NT2/D1 (cell line): Measurements from ENCODE around the gene FUT2.
A peak's percentile ranks its signal among the peaks of the same experiment; 100 is the strongest.

Source experiments
- DNase-seq: peaks from one replicate; pipeline ENCODE4 v3.0.0-alpha.2; 2011; ENCODE audit warnings: low read depth, low spot score
- H3K27me3 ChIP-seq: 2 replicates; pipeline ENCODE4 v1.6.0; 2011; ENCODE audit warnings: mild to moderate bottlenecking; ENCODE audit not compliant: insufficient read length, insufficient read depth
- H3K36me3 ChIP-seq: 2 replicates; pipeline ENCODE4 v1.6.1; 2011; ENCODE audit warnings: mild to moderate bottlenecking, low read length, mixed read lengths; ENCODE audit not compliant: insufficient read depth, insufficient read length
- H3K4me1 ChIP-seq: 2 replicates; pipeline ENCODE4 v1.5.1; 2011; ENCODE audit not compliant: insufficient read depth, insufficient read length
- H3K4me3 ChIP-seq: 2 replicates; pipeline ENCODE4 v1.5.1; 2011; ENCODE audit warnings: low read depth; ENCODE audit not compliant: insufficient read length
- H3K9ac ChIP-seq: 2 replicates; pipeline ENCODE4 v1.6.0; 2011; ENCODE audit warnings: low read depth; ENCODE audit not compliant: insufficient read length
- H3K9me3 ChIP-seq: 2 replicates; pipeline ENCODE4 v1.5.1; 2011; ENCODE audit warnings: mild to moderate bottlenecking, low read length; ENCODE audit not compliant: insufficient read depth
- SUZ12 ChIP-seq: IDR thresholded peaks from 2 replicates; pipeline ENCODE4 v1.6.1; 2011; ENCODE audit not compliant: insufficient read length, insufficient read depth; ENCODE audit errors: extremely low read depth
- YY1 ChIP-seq: IDR thresholded peaks from 2 replicates; pipeline ENCODE4 v1.6.1; 2011; ENCODE audit not compliant: insufficient read length, insufficient read depth
- ZNF274 ChIP-seq: IDR thresholded peaks from 2 replicates; pipeline ENCODE4 v1.6.1; 2011; ENCODE audit warnings: mild to moderate bottlenecking, low read depth, low read length

FUT2 gene

DNA sequence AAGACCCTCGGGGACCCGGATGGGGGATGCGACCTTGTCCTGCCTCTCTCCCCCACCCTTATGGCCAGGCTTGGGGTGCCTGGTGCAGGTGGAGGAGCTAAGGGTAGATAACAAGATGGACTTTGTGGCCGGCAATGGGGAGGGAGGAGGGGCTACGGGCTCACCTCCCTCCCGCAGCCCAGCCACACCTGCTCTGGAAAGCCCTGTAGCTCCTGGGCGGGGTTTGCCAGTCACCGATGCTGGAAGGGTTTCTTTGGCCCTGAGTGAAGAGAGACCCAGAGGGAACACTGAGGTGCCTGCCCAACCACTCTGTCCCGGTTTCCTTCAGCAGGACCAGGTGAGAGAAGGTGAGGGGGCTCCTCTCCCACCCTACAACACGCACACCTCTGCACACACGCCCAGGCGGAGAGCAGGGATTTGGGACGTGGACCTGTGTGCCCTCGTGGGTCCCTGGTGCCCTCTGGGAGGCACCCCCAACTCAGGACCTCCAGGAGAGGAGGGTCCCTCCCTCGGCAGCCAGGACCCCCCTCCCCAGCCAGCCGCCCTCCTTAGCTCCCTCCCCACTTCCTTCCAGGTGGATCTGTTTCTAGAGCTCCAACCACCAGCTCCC, at the start of gene FUT2:
Gene FUT2 (plus strand): TSS at position 229 of the 610 bp plus-strand sequence. CDS start 6,986 bp downstream, outside the sequence.
- Histone ChIP-seq H3K36me3 (no peaks in the 10 kb centered on the region), H3K27me3 (no peaks in the 10 kb centered on the region), H3K4me1 (peaks cover 5% of the 10 kb centered on the region), H3K9ac (peak within 1 kb of the TSS; percentile 76), H3K9me3 (no peaks in the 10 kb centered on the region), H3K4me3 (peak within 1 kb of the TSS; percentile 71)
- no peak for TF ChIP-seq ZNF274
- DNase-seq = no peak

DNA sequence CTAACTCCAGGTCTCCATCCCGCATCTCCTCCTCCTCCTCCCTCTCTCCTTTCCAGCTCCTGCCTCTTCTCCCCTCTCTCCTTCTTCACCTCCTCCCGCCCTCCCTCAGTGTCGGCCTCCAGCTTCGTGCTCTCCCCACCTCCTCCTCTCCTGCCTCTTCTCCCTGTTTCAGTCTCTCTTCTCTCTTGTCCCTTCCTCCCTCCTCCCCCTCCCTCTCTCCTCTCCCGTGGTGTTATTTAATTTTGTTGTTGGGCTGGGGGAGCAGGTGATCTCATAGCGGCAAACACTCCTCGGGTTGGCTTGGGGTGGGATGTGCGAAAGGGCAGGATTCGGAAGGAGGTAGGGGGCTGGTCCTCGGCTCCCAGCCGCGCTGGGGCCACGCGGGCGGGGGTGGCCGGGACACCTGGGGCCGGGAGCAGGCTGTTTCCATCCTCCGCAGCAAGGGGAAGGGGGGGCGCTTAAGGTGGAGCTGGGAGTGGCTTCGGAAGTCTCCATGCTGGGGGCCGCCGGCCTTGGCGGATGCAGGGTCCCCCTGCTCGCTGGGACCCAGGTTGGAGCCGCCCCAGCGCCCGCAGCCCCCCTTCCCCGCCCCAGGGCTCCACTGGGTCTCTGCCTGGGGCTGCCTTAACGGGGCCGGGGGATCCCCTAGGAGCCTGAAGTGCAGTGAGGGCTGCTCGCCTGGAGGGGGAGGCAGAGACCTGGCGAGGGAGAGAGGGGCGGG, 49.6 kb upstream of the FUT2 start, which contains the start of gene CA11:
Gene CA11 (minus strand): TSS at position 187 of the 721 bp plus-strand sequence. CDS start 555 bp downstream, outside the sequence.
- Histone ChIP-seq H3K4me1 (peaks cover 3% of the 10 kb centered on the region), H3K27me3 (no peaks in the 10 kb centered on the region), H3K9me3 (no peaks in the 10 kb centered on the region), H3K4me3 (peak within 1 kb of the TSS; percentile 65), H3K36me3 (no peaks in the 10 kb centered on the region), H3K9ac (peak within 1 kb of the TSS; percentile 83)
- DNase-seq = no peak
- no peak for TF ChIP-seq ZNF274
- no peak for TF ChIP-seq YY1
- no peak for TF ChIP-seq SUZ12

DNA sequence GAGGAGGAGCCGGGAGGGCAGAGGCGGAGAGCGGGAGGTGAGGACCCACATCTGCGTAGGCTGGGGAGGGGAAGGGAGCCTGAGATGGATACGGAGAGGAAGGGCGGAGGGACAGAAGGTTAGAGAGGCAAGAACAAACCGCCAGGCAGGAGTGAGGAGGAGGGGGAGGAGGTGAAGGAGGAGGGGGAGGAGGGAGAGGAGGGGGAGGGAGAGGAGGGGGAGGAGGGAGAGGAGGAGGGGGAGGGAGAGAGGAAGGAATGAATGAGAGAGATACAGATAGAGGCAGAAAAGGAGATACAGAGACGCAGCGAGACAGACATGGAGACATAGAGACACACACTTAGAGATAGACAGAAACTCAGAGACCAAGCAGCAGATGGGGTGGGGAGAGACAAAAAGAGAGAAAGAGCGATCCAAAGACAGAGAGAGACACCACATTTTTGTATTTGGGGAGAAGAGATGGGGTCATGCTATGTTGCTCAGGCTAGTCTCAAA, 49.0 kb upstream of the FUT2 start:
- H3K36me3 ChIP-seq = no peaks in the 10 kb centered on the region
- H3K9me3 ChIP-seq = no peaks in the 10 kb centered on the region
- DNase-seq = peak; percentile 85
- H3K9ac ChIP-seq = no peak overlapping the region
- peaks cover 3% of the 10 kb centered on the region for H3K4me1 ChIP-seq
- TF ChIP-seq YY1 = no peak
- no peak for TF ChIP-seq SUZ12
- TF ChIP-seq ZNF274 = no peak
- no peaks in the 10 kb centered on the region for H3K27me3 ChIP-seq
- H3K4me3 ChIP-seq = no peak overlapping the region

DNA sequence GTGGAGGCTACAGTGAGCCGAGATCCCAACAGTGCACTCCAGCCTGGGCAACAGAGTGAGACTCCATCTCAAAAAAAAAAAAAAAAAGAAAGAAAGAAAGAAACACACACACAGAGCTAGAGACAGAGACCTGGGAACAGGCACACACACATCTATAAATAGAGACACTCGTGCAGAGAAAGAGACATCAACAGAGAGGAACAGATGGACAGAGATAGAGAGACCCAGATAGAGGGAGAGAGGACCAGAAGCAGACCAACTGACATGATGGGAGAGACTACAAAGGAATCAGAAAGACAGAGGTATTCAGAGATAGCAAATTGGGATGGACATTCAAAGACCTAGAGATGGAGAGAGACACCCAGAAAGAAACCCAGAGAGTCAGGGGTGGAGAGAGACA, 47.6 kb upstream of the FUT2 start:
- H3K27me3 ChIP-seq = no peaks in the 10 kb centered on the region
- H3K9ac ChIP-seq = no peak overlapping the region
- H3K4me3 ChIP-seq = no peak overlapping the region
- TF ChIP-seq YY1 = no peak
- TF ChIP-seq SUZ12 = no peak
- TF ChIP-seq ZNF274 = no peak
- DNase-seq = no peak
- H3K4me1 ChIP-seq = peaks cover 7% of the 10 kb centered on the region
- H3K36me3 ChIP-seq = no peaks in the 10 kb centered on the region
- H3K9me3 ChIP-seq = no peaks in the 10 kb centered on the region

DNA sequence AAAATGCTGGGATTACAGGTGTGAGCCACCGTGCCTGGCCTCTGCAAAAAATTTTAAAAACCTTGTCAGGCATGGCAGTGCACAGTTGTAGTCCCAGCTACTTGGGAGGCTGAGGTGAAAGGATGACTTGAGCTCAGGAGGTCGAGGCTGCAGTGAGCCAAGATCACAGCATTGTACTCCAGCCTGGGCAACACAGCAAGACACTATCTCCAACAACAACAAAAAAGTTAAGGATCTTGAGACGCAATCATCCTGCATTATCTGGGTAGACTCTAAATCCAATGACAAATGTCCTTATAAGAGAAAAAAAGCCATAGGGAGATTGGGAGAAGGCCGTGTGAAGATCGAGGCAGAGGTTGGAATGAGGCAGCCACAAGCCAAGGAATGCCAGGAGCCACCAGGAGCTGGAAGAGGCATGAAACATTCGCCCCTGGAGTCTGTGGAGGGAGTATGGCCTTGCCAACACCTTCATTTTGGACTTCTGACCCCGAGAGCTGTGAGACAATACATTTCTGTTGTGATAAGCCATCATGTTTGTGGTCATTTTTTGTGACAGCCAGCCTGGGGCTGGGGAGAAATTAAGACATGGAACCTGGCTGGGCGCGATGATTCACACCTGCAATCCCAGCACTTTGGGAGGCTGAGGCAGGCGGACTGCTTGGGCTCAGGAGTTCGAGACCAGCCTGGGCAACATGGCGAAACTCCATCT, 44.6 kb upstream of the FUT2 start:
- Histone ChIP-seq H3K27me3 (no peaks in the 10 kb centered on the region), H3K4me1 (peaks cover 4% of the 10 kb centered on the region), H3K4me3 (no peak overlapping the region), H3K9me3 (no peaks in the 10 kb centered on the region), H3K36me3 (no peaks in the 10 kb centered on the region), H3K9ac (no peak overlapping the region)
- no peak for DNase-seq
- no peak for TF ChIP-seq YY1
- no peak for TF ChIP-seq ZNF274

DNA sequence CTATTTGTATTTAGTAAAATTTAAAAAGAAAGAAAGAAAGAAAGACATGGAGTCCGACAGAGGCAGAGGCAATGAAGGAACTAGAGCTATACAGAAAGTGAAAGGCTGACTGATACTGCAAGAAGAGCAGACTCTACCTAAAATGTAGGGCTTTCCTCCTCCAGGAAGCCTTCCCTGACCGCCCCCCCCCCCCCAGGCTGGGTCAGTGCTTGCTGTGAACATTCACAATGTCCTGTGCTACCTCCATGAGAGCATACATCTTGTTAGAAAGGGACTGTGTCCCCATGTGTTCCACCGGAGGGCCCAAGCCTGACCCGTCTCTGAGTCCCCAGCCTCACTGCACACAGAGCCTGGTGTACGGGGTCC, 44.1 kb upstream of the FUT2 start:
- TF ChIP-seq SUZ12 = no peak
- no peak for TF ChIP-seq YY1
- H3K9ac ChIP-seq = no peak overlapping the region
- H3K9me3 ChIP-seq = no peaks in the 10 kb centered on the region
- no peaks in the 10 kb centered on the region for H3K36me3 ChIP-seq
- H3K4me3 ChIP-seq = no peak overlapping the region
- H3K4me1 ChIP-seq = peaks cover 5% of the 10 kb centered on the region
- DNase-seq = no peak
- H3K27me3 ChIP-seq = no peaks in the 10 kb centered on the region
